AG10803 (cell line): ENCODE data around the gene CPA3.

Experiments used
- DNase-seq: peaks from one replicate; pipeline ENCODE4 v3.0.0; 2010; ENCODE audit warnings: low read depth
- H3K4me3 ChIP-seq: 2 replicates; pipeline ENCODE4 v1.5.1; 2011; ENCODE audit warnings: mild to moderate bottlenecking, low read length, control low read depth
- CTCF ChIP-seq: conservative IDR thresholded peaks from 2 replicates; pipeline ENCODE4 v1.5.1; 2011; ENCODE audit warnings: mild to moderate bottlenecking, low read length, control low read depth, inconsistent platforms

CPA3 gene

DNA sequence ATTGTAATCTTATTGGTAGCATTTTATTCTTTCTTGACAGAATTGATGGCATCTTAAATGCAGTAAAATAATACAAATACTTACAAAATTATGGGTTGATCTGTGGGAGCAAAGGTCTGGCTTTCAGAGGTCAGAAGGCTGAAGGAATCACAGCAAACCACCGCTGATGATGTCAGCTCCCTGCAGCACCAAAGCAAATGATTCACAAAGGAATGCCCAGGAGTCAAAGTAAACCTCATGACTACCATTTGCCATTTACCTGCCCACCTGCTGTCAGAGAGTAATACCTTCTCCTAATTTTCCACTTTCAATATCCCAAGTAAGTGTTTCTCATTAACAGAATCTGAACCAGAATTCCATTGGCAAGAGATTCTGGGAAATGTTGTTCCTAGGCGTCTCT, 46.1 kb downstream of the CPA3 start:
- no peak for DNase-seq
- H3K4me3 ChIP-seq: no peak overlapping the region
- no peak for TF ChIP-seq CTCF

GRCh38 chr3:148911592-148911991, 46.5 kb downstream of the CPA3 start:
- H3K4me3 ChIP-seq: no peak overlapping the region
- no peak for DNase-seq
- no peak for TF ChIP-seq CTCF

GRCh38 chr3:148914936-148915690, 50.0 kb downstream of the CPA3 start:
- no peak overlapping the region for H3K4me3 ChIP-seq
- no peak for TF ChIP-seq CTCF
- no peak for DNase-seq

- H3K4me3 ChIP-seq: no peak overlapping the region
- no peak for TF ChIP-seq CTCF
- DNase-seq: no peak
Observed at GRCh38 chr3:148916132-148916531, 51.0 kb downstream of the CPA3 start.

DNA sequence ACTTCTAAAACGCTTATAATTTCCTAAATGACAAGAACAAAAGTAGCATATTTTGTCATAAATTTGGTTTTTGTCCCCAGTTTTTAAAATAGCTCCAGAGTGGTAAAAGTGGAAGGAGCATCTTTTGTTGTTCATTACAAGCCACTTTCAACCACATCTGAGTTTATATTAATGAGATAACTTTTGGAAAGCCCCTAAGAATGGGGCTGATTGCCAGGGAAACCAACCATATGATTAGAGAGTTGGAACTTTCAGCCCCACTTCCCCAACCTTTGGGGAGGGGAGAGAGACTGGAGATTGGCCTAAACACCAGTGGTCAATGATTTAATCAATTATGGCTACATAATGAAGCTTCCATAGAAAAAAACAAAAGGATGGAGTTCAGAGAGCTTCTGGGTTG, 57.4 kb downstream of the CPA3 start:
- no peak overlapping the region for H3K4me3 ChIP-seq
- TF ChIP-seq CTCF: no peak
- no peak for DNase-seq

DNA sequence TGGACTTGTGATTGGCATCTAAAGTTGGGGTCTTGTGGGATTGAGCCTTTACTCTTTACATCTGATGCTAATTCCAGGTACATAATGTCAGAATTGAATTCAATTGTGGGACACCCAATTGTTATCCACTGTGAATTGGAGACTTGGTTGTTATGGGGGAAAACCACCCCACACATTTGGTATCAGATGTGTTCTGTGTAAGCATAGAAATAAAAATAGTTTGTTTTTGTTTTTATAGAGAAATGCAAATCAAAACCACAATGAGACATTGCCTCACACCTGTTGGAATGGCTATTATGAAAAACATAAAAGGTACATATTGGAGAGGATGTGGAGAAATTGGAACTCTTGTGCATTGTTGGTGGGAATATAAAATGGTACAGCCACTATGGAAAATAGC, 58.5 kb downstream of the CPA3 start:
- TF ChIP-seq CTCF: no peak
- DNase-seq: no peak
- H3K4me3 ChIP-seq: no peak overlapping the region

- no peak for TF ChIP-seq CTCF
- H3K4me3 ChIP-seq: no peak overlapping the region
- peak; percentile 34 for DNase-seq
Observed at GRCh38 chr3:148924562-148924961, 59.5 kb downstream of the CPA3 start.
